Right forelimb (tissue), 1 donor: ENCODE data around the gene ZGPAT.

Source experiments
- DNase-seq: peaks from one replicate; pipeline ENCODE4 v3.0.0-alpha.2; 2018

ZGPAT gene

GRCh38 chr20:63734111-63734945, 26.5 kb downstream of the ZGPAT start:
- DNase-seq: no peak

- no peak for DNase-seq
Observed at GRCh38 chr20:63734946-63735858, 27.4 kb downstream of the ZGPAT start.

- DNase-seq: no peak
Observed at GRCh38 chr20:63735859-63736718, 28.2 kb downstream of the ZGPAT start, which contains the start of gene LIME1. TSS of gene LIME1 (plus strand) at chr20:63736664. CDS start at chr20:63737550, 886 bp downstream.

- no peak for DNase-seq
Observed at GRCh38 chr20:63736893-63737694, 29.3 kb downstream of the ZGPAT start.

- no peak for DNase-seq
Observed at GRCh38 chr20:63737695-63737944, 29.8 kb downstream of the ZGPAT start.

- DNase-seq: no peak
Observed at GRCh38 chr20:63737945-63738686, 30.3 kb downstream of the ZGPAT start.

GRCh38 chr20:63738687-63739129, 30.9 kb downstream of the ZGPAT start:
- peak; percentile 72 for DNase-seq

- DNase-seq: peak; percentile 84
Observed at GRCh38 chr20:63739130-63740069, 31.6 kb downstream of the ZGPAT start, which contains the start of gene SLC2A4RG. TSS of gene SLC2A4RG (plus strand) at chr20:63739776. CDS start at chr20:63739913, 137 bp downstream.

GRCh38 chr20:63740070-63740626, 32.3 kb downstream of the ZGPAT start:
- DNase-seq: peak; percentile 70

- peak; percentile 96 for DNase-seq
Observed at GRCh38 chr20:63740627-63741353, 33.0 kb downstream of the ZGPAT start.

- DNase-seq: no peak
Observed at GRCh38 chr20:63741354-63741675, 33.5 kb downstream of the ZGPAT start.

- DNase-seq: no peak
Observed at GRCh38 chr20:63741676-63742380, 34.0 kb downstream of the ZGPAT start.

- no peak for DNase-seq
Observed at GRCh38 chr20:63742381-63743024, 34.7 kb downstream of the ZGPAT start.

- DNase-seq: no peak
Observed at GRCh38 chr20:63743210-63743970, 35.6 kb downstream of the ZGPAT start.

GRCh38 chr20:63744158-63744557, 36.3 kb downstream of the ZGPAT start:
- DNase-seq: no peak

GRCh38 chr20:63744574-63745423, 37.0 kb downstream of the ZGPAT start:
- no peak for DNase-seq
